NCI-H2107 treated with DMSO at 0.1 percent for 48 hours (cell line): ENCODE results near the gene NDUFV1.
"Not testable (repeated sequence)": the region's sequence is repeated elsewhere in the genome, so short reads cannot be mapped to it uniquely, and the experiment has no call there.

Experiments used
- DNase-seq: peaks from one replicate; lab custom pipeline; 2025; ENCODE audit not compliant: unreplicated experiment; lab: John Stamatoyannopoulos, UW

The NDUFV1 gene

GRCh38 chr11:67611165-67611564 is 4.4 kb downstream of the NDUFV1 start:
- DNase-seq: no peak

DNA sequence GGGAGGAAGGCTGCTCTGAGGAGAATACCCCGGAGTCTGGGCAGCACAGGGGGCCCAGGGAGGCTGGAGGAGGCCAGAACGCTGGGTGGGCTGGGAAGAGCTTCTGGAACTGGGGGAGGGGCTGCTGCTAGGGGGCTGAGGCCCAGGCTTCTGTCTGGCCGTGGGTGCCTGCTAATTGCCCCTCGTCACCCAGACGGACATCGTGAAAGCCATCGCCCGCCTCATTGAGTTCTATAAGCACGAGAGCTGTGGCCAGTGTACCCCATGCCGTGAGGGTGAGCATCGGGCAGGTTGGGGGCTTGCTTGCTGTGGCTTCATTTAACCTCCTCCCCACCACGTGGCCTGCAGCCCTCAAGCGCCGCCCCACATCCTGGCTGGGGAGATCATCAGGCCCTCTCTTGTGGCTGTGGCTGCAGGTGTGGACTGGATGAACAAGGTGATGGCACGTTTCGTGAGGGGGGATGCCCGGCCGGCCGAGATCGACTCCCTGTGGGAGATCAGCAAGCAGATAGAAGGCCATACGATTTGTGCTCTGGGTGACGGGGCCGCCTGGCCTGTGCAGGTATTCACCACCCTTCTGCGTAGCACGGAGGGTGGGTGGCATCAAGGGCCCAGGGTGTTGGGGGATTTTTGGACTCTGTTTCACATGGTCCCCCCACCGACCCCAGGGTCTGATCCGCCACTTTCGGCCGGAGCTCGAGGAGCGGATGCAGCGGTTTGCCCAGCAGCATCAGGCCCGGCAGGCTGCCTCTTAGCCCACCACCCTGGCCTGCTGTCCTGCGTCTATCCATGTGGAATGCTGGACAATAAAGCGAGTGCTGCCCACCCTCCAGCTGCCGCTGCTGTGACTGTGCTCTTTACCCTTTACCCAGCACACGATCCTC is 5.2 kb downstream of the NDUFV1 start:
- DNase-seq: no peak

DNA sequence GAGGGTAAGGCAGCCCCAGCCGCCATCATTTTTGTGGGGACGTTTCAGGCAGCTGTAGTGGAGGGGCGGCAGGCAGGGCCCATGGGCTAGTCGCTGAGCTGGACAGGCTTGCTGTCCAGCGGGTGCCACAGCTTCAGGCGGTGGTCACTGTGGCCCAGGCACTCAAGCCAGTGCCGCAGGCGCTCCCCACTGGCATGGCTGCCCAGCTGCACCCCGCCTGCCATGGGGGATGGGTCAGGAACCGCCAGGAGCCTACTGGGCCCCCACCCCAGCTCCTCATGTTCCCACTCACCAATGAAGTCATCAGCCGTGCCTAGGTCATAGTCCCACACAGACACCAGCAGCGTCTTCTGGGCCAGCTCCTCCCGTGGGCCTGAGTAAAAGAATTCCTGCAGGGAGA is 6.0 kb downstream of the NDUFV1 start:
- no peak for DNase-seq

DNA sequence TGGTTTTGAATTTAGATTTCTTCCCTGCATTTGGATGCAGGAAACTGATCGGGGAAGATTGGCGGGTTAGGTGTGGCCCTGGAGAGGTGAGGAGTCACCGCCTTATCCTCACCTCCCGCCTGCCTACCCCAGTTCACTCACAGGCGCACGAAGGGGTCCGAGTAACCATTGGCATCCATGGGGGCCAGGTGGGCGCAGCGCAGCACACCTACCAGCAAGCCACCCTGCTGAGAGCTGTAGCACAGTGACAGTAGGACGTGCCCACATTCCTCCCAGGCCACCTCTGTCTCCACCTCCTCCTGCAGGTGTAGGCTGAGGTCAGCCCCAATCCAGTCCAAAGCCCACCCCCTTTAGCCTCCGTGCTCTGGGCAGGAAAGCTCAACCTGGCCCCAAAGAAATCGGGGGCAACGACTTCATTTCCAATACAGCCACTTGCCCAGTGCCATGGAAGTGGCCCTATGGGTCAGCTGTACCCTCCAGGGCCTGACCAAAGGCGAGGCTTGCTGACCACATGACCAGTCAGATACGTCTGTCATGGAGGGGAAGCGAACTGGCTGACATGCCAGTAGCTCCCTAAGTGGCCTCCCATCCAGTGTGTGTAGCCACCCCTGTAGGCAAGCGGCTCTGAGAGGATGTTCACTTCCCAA is 6.7 kb downstream of the NDUFV1 start:
- no peak for DNase-seq

GRCh38 chr11:67613960-67614715 is 7.4 kb downstream of the NDUFV1 start:
- DNase-seq: no peak

GRCh38 chr11:67614730-67615714 is 8.3 kb downstream of the NDUFV1 start:
- DNase-seq: no peak

DNA sequence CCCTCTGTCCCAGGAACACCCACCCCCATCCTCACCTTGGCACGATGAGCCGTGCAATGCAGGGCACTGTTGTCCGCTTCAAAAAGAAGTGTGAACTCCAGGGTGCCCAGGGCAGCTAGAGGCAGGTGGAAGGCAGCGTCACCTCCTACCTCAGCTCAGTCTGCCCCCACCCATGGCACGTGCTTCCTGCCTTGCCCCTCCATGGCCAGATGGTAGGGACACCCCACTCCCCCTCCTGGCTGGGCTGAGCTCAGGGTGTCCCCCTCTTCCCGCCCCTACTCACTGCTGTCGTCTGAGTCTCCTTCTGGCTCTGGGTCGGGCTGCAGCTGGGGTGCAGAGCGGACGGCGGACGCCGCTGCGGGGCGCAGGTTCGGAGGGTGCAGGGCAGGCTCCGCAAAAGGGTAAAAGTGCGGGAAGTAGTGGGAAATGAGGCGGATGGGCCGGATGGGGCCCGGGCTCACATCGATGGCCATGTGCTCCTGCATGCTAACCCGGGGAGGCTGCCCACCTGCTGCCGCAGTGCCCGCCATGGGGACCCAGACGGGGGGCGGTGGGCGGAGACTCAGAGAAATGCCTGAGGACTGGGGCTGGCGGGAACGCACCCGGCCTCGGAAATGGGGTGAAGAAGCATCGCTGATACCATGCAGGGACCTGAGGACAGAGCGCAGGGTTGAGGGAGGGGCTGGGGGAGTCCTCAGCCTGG is 9.1 kb downstream of the NDUFV1 start:
- DNase-seq: no peak

DNA sequence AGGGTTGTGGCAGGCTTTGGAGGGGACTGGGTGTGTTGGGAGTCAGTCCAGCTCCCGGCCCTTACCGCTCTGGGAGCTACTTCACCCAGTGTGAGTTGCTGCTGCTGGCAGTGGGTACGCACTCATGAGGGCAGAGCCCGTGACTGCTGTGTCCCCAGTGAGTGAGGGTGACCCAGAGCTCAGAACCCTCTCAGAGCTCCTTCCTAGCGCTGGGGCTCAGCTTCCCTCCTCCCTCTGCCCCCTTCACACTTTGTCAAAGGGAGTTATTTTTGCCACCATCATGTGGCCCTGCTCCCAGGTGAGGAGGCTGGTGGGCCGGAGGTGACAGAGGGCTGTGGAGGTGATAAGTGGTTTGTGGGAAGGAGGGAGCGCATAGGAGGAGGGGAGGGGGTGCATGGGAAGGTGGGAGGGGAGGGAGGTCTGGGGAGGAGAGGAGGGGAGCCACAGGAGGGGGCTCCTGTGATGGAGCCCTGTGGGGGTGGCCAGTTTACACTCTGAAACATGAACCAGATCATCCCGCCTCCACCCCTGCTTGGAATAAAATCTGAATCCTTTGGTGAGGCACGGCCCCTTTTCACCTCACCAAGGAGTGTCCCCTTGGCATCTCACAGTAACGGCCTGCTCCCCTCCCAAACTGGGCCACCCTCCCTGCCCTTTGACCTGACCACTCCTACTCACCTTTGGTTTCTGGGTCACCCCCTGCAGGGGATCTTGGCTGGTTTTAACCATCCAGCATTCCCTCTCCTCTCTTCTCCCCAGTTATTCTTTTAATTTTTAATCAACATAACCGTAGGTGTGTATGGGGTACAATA is 9.9 kb downstream of the NDUFV1 start:
- no peak for DNase-seq

GRCh38 chr11:67617243-67617953 is 10.7 kb downstream of the NDUFV1 start:
- no peak for DNase-seq

DNA sequence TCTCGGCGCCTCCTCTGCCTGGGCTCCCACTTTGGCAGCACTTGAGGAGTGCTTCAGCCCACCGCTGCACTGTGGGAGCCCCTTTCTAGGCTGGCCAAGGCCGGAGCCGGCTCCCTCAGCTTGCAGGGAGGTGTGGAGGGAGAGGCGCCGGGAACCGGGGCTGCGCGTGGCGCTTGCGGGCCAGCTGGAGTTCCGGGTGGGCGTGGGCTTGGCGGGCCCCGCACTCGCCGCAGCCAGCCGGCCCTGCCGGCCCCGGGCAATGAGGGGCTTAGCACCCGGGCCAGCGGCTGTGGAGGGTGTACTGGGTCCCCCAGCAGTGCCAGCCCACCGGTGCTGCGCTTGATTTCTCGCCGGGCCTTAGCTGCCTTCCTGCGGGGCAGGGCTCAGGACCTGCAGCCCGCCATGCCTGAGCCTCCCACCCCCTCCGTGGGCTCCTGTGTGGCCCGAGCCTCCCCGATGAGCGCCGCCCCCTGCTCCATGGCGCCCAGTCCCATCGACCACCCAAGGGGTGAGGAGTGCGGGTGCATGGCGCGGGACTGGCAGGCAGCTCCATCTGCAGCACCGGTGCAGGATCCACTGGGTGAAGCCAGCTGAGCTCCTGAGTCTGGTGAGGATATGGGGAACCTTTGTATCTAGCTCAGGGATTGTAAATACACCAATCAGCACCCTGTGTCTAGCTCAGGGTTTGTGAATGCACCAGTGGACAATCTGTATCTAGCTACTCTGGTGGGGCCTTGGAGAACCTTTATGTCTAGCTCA is 12.3 kb downstream of the NDUFV1 start:
- DNase-seq: not testable (repeated sequence)

DNA sequence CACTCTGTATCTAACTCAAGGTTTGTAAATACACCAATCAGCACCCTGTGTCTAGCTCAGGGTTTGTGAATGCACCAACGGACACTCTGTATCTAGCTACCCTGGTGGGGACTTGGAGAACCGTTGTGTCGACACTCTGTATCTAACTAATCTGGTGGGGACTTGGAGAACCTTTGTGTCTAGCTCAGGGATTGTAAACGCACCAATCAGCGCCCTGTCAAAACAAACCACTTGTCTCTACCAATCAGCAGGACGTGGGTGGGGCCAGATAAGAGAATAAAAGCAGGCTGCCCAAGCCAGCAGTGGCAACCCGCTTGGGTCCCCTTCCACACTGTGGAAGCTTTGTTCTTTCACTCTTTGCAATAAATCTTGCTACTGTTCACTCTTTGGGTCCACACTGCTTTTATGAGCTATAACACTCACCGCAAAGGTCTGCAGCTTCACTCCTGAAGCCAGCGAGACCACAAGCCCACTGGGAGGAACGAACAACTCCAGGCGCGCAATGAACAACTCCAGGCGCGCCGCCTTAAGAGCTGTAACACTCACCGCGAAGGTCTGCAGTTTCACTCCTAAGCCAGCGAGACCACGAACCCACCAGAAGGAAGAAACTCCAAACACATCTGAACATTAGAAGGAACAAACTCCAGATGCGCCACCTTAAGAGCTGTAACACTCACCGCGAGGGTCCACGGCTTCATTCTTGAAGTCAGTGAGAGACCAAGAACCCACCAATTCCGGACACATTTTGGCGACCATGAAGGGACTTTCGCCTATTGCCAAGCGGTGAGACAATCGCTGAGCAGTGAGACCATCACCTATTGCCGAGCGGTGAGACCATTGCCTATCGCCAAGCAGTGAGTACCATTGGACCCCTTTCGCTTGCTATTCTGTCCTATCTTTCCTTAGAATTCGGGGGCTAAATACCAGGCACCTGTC is 13.2 kb downstream of the NDUFV1 start:
- DNase-seq: not testable (repeated sequence)

- DNase-seq: not testable (repeated sequence)
Observed at GRCh38 chr11:67620621-67621020, 13.9 kb downstream of the NDUFV1 start.

DNA sequence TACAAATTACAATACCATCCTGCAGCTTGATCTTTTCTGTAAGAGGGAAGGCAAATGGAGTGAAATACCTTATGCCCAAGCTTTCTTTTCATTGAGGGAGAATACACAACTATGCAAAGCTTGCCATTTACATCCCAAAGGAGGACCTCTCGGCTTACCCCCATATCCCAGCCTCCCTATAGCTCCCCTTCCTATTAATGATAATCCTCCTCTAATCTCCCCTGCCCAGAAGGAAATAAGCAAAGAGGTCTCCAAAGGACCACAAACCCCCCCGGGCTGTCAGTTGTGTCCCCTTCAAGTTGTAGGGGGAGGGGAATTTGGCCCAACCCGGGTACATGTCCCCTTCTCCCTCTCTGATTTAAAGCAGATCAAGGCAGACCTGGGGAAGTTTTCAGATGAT is 15.2 kb downstream of the NDUFV1 start:
- DNase-seq: not testable (repeated sequence)

DNA sequence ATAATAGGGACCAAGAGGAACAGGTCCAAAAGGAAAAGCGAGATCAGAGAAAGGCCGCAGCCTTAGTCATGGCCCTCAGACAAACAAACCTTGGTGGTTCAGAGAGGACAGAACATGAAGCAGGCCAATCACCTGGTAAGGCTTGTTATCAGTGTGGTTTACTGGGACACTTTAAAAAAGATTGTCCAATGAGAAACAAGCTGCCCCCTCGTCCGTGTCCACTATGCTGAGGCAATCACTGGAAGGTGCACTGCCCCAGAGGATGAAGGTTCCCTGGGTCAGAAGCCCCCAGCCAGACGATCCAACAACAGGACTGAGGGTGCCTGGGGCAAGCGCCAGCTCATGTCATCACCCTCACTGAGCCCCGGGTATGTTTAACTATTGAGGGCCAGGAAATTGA is 16.2 kb downstream of the NDUFV1 start:
- not testable (repeated sequence) for DNase-seq

DNA sequence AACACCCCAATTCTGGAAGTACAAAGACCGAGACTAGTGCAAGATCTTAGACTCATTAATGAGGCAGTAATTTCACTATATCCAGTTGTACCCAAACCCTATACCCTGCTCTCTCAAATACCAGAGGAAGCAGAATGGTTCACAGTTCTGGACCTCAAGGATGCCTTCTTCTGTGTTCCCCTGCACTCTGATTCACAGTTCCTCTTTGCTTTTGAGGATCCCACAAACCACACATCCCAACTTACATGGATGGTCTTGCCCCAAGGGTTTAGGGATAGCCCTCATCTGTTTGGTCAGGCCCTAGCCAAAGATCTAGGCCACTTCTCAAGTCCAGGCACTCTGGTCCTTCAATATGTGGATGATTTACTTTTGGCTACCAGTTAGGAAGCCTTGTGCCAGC is 17.1 kb downstream of the NDUFV1 start:
- not testable (repeated sequence) for DNase-seq

DNA sequence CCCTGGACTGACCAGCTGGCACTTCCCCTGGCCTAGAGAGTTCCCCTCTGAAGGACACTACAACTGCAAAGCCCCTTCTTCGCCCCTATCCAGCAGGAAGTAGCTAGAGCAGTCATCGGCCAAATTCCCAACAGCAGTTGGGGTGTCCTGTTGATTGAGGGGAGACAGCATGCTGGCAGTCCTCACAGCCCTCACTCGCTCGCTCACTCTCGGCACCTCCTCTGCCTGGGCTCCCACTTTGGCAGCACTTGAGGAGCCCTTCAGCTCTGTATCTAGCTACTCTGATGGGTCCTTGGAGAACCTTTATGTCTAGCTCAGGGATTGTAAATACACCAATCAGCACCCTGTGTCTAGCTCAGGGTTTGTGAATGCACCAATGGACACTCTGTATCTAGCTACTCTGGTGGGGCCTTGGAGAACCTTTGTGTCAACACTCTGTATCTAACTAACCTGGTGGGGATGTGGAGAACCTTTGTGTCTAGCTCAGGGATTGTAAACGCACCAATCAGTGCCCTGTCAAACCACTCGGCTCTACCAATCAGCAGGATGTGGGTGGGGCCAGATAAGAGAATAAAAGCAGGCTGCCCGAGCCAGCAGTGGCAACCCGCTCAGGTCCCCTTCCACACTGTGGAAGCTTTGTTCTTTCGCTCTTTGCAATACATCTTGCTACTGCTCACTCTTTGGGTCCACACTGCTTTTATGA is 19.5 kb downstream of the NDUFV1 start:
- DNase-seq: not testable (repeated sequence)
